ENCODE measurements around the gene ZNF358.

ZNF358 gene

DNA sequence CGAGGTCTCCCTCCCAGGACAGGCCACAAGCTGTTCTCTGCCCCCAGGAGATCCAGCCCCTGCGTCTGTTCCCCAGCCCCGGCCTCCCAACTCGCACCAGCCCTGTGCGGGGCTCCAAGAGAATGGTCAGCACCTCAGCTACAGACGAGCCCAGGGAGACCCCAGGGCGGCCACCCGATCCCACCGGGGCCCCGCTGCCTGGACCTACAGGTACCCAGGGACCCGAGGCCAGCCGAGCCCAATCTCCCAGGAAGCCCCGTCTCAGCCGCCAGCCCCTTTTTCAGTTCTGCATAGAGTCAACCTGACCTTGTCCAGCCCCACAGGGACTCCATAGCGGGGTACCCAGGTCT is 25.5 kb downstream of the ZNF358 start:
- TF ChIP-seq, protein P1, sequence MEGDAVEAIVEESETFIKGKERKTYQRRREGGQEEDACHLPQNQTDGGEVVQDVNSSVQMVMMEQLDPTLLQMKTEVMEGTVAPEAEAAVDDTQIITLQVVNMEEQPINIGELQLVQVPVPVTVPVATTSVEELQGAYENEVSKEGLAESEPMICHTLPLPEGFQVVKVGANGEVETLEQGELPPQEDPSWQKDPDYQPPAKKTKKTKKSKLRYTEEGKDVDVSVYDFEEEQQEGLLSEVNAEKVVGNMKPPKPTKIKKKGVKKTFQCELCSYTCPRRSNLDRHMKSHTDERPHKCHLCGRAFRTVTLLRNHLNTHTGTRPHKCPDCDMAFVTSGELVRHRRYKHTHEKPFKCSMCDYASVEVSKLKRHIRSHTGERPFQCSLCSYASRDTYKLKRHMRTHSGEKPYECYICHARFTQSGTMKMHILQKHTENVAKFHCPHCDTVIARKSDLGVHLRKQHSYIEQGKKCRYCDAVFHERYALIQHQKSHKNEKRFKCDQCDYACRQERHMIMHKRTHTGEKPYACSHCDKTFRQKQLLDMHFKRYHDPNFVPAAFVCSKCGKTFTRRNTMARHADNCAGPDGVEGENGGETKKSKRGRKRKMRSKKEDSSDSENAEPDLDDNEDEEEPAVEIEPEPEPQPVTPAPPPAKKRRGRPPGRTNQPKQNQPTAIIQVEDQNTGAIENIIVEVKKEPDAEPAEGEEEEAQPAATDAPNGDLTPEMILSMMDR (IDR thresholded peaks at IDR 0.05), result no peak

GRCh38 chr19:7541828-7542443 is 26.0 kb downstream of the ZNF358 start:
- H3K9me3 Mint-ChIP-seq, result no peaks in the 10 kb centered on the region
- H3K27ac Mint-ChIP-seq, result no peak overlapping the region
- no peaks in the 10 kb centered on the region for H3K27me3 Mint-ChIP-seq (ENCODE audit: low read depth, poor library complexity)
- no peak overlapping the region for H3K4me3 Mint-ChIP-seq
- H3K36me3 Mint-ChIP-seq (ENCODE audit: low read depth), result peaks cover 26% of the 10 kb centered on the region
- no peak for DNase-seq
- TF ChIP-seq, protein P1 (IDR thresholded peaks at IDR 0.05), result no peak
- H3K4me1 Mint-ChIP-seq, result peaks cover 8% of the 10 kb centered on the region

More for the DNA sequence above, 25.5 kb downstream of the ZNF358 start:
- peaks cover 10% of the 10 kb centered on the region for H3K4me1 Mint-ChIP-seq
- DNase-seq, result no peak
- no peak overlapping the region for H3K27ac Mint-ChIP-seq
- no peak overlapping the region for H3K4me3 Mint-ChIP-seq
- no peaks in the 10 kb centered on the region for H3K27me3 Mint-ChIP-seq (ENCODE audit: low read depth, poor library complexity)
- H3K36me3 Mint-ChIP-seq (ENCODE audit: low read depth), result peaks cover 26% of the 10 kb centered on the region
- no peaks in the 10 kb centered on the region for H3K9me3 Mint-ChIP-seq

GRCh38 chr19:7542556-7543348 is 26.8 kb downstream of the ZNF358 start:
- H3K36me3 Mint-ChIP-seq (ENCODE audit: low read depth), result peaks cover 26% of the 10 kb centered on the region
- H3K27me3 Mint-ChIP-seq (ENCODE audit: low read depth, poor library complexity), result no peaks in the 10 kb centered on the region
- no peak overlapping the region for H3K4me3 Mint-ChIP-seq
- peaks cover 5% of the 10 kb centered on the region for H3K4me1 Mint-ChIP-seq
- H3K27ac Mint-ChIP-seq, result no peak overlapping the region
- H3K9me3 Mint-ChIP-seq, result no peaks in the 10 kb centered on the region
- TF ChIP-seq, protein P1 (IDR thresholded peaks at IDR 0.05), result no peak
- DNase-seq, result no peak

DNA sequence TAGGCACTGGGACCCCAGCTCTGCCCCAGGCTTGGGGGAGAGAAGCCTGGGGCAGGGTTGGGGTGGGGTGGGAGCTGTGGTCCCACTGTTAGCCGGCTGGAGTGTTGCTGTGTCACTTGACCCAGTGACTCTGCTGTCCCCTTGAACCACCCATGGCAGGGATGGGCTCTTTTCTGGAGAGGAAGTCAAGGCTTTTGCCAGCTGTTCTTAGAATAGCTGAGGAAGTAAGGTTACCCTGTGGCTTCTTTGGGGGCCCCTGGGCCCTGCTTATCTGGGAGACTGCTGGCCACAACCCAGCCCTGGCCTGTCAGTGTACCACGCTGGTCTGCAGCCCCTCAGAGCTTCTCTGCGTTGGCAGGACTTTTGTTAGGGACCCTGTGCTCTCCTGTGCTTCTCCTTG is 28.7 kb downstream of the ZNF358 start:
- no peak for DNase-seq
- H3K4me3 Mint-ChIP-seq, result no peak overlapping the region
- no peaks in the 10 kb centered on the region for H3K9me3 Mint-ChIP-seq

DNA sequence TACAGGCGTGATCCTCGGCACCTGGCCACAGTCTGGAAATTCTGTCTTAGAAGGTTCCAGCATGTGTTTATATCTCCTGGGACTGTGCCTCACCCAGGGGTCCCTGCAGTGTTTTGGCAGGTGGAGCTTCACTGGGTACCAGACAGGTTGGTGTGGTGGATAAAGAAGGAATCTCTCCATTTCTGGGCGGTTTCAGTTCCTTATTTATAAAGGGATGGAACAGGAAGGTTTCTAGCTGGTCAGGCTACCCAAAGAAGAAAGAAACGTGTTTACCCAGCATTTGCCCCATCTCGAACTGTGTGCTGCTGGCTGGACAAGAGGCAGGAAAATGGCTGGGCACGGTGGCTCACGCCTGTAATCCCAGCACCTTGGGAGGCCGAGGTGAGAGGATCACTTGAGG is 29.4 kb downstream of the ZNF358 start:
- DNase-seq, result no peak
- H3K4me1 Mint-ChIP-seq, result peaks cover 2% of the 10 kb centered on the region
- H3K9me3 Mint-ChIP-seq, result no peaks in the 10 kb centered on the region
- H3K27ac Mint-ChIP-seq, result no peak overlapping the region
- H3K27me3 Mint-ChIP-seq (ENCODE audit: low read depth, poor library complexity), result no peaks in the 10 kb centered on the region
- peaks cover 22% of the 10 kb centered on the region for H3K36me3 Mint-ChIP-seq (ENCODE audit: low read depth)
- H3K4me3 Mint-ChIP-seq, result no peak overlapping the region
- TF ChIP-seq, protein P1 (IDR thresholded peaks at IDR 0.05), result no peak

More for the DNA sequence above, 28.7 kb downstream of the ZNF358 start:
- no peak overlapping the region for H3K27ac Mint-ChIP-seq
- TF ChIP-seq, protein P1 (IDR thresholded peaks at IDR 0.05), result no peak
- peaks cover 21% of the 10 kb centered on the region for H3K36me3 Mint-ChIP-seq (ENCODE audit: low read depth)
- no peaks in the 10 kb centered on the region for H3K27me3 Mint-ChIP-seq (ENCODE audit: low read depth, poor library complexity)
- peaks cover 5% of the 10 kb centered on the region for H3K4me1 Mint-ChIP-seq
